HepG2 (cell line): ENCODE data around the gene ADCK2. TPM values are rescaled to one million over a fixed set of nuclear protein-coding genes. Genes with fewer than 3 reads are reported as not detected.

ENCODE experiments used
- CENPX ChIP-seq: sonication (generic); formaldehyde crosslinking; IDR thresholded peaks from 2 replicates; pipeline ENCODE4 v1.9.0; 2021; ENCODE audit warnings: mild to moderate bottlenecking, missing genetic modification reagents, moderate library complexity
- CSRNP1 ChIP-seq: sonication (generic); formaldehyde crosslinking; IDR thresholded peaks from 2 replicates; pipeline ENCODE4 v1.8.1; 2023; ENCODE audit warnings: mild to moderate bottlenecking, missing genetic modification reagents
- NFIC ChIP-seq: IDR thresholded peaks from 2 replicates; pipeline ENCODE4 v1.6.1; 2012; ENCODE audit warnings: mild to moderate bottlenecking, low read length, inconsistent platforms
- ZBTB49 ChIP-seq: sonication (generic); formaldehyde crosslinking; IDR thresholded peaks from 2 replicates; pipeline ENCODE4 v1.4.0; 2020; ENCODE audit warnings: missing genetic modification reagents, borderline replicate concordance
- ZNF207 ChIP-seq: fragments of 450-650 bp; IDR thresholded peaks from 2 replicates; pipeline ENCODE4 v1.6.1; 2016; ENCODE audit warnings: antibody characterized with exemption, borderline replicate concordance
- ZNF333 ChIP-seq: sonication (generic); formaldehyde crosslinking; IDR thresholded peaks from 2 replicates; pipeline ENCODE4 v1.4.0; 2020; ENCODE audit warnings: mild to moderate bottlenecking, missing genetic modification reagents, borderline replicate concordance
- ZNF556 ChIP-seq: sonication (generic); formaldehyde crosslinking; IDR thresholded peaks from 2 replicates; pipeline ENCODE4 v1.4.0; 2020; ENCODE audit warnings: mild to moderate bottlenecking, missing genetic modification reagents, borderline replicate concordance
- ZNF724P ChIP-seq: sonication (generic); formaldehyde crosslinking; IDR thresholded peaks from 2 replicates; pipeline ENCODE4 v1.8.0; 2022; ENCODE audit warnings: missing genetic modification reagents, borderline replicate concordance
- ZSCAN29 ChIP-seq: sonication (generic); formaldehyde crosslinking; conservative IDR thresholded peaks from 2 replicates; pipeline ENCODE4 v1.4.0; 2020; ENCODE audit warnings: mild to moderate bottlenecking, missing genetic modification reagents
- polyA plus RNA-seq, 8 experiments: library from polyadenylated mRNA; depleted of rRNA in 3 of 8; stranded (reverse) in 7 of 8; unstranded in 1 of 8; fragments of >200 nt; fragmentation: Illumina TruSeq in 4 of 8; extraction: Trizol in 4 of 8; gene quantifications; 2 replicates each; pipeline versions ENCODE4 v1.2.1 to v1.2.3, GENCODE V29; 2011 to 2016; ENCODE audit warnings: low read depth in 4 of 8, missing spikeins in 1 of 8, mixed read lengths in 1 of 8; ENCODE audit not compliant: insufficient read depth in 1 of 8
- total RNA-seq, 5 experiments: library from RNA; depleted of rRNA; stranded (reverse); fragments of >200 nt; fragmentation: Illumina TruSeq; extraction: Trizol; gene quantifications; 2 replicates each; pipeline ENCODE4 v1.2.3, GENCODE V29; 2016; ENCODE audit warnings: low read depth in 1 of 5
- TF ChIP-seq, protein P1 (sequence below): sonication (generic); formaldehyde crosslinking; IDR thresholded peaks from 2 replicates; pipeline ENCODE4 v1.4.0; 2020; ENCODE audit warnings: mild to moderate bottlenecking, missing genetic modification reagents, borderline replicate concordance

Gene ADCK2
- total and polyA plus RNA-seq, 2 of the 13 experiments (the other 11 are each of a cell fraction or from before 2014, with no cell fraction given), result 8.6 to 18.8 TPM

- TF ChIP-seq ZBTB49 (no peak), NFIC (no peak), ZNF333 (no peak), ZNF556 (CRISPR knock-in tag) (no peak; the same call in 1 of the 2 replicates), CENPX (no peak), ZNF207 (no peak), CSRNP1 (CRISPR knock-in tag) (peak; percentile 66; the same call in 1 of the 2 replicates), ZNF724P (0 out of 2 replicates have a peak, but pooled peaks have one; percentile 56), ZSCAN29 (CRISPR knock-in tag) (no peak)
- TF ChIP-seq, protein P1, sequence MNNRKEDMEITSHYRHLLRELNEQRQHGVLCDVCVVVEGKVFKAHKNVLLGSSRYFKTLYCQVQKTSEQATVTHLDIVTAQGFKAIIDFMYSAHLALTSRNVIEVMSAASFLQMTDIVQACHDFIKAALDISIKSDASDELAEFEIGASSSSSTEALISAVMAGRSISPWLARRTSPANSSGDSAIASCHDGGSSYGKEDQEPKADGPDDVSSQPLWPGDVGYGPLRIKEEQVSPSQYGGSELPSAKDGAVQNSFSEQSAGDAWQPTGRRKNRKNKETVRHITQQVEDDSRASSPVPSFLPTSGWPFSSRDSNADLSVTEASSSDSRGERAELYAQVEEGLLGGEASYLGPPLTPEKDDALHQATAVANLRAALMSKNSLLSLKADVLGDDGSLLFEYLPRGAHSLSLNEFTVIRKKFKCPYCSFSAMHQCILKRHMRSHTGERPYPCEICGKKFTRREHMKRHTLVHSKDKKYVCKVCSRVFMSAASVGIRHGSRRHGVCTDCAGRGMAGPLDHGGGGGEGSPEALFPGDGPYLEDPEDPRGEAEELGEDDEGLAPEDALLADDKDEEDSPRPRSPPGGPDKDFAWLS (CRISPR knock-in tag), result no peak
These were observed 473 bp downstream of the ADCK2 start (continued) for GRCh38 chr7:140673063-140673773.
